Forelimb muscle (tissue), 1 donor: ENCODE data around the gene PCED1A. TPM values are rescaled to one million over a fixed set of nuclear protein-coding genes. Genes with fewer than 3 reads are reported as not detected.

Experiments
- DNase-seq: peaks from one replicate; pipeline ENCODE4 v3.0.0-alpha.2; 2013; ENCODE audit warnings: low read depth
- polyA plus RNA-seq: library from polyadenylated mRNA; unstranded; fragments of 120-200 nt; gene quantifications from one replicate; pipeline ENCODE4 v1.2.1, GENCODE V29; 2013; ENCODE audit not compliant: insufficient read length

The PCED1A gene
- polyA plus RNA-seq, 1 donor = 26.2 TPM

GRCh38 chr20:2804041-2804828, 36.2 kb downstream of the PCED1A start:
- DNase-seq = no peak

GRCh38 chr20:2801286-2801728, 39.1 kb downstream of the PCED1A start:
- DNase-seq = no peak

DNA sequence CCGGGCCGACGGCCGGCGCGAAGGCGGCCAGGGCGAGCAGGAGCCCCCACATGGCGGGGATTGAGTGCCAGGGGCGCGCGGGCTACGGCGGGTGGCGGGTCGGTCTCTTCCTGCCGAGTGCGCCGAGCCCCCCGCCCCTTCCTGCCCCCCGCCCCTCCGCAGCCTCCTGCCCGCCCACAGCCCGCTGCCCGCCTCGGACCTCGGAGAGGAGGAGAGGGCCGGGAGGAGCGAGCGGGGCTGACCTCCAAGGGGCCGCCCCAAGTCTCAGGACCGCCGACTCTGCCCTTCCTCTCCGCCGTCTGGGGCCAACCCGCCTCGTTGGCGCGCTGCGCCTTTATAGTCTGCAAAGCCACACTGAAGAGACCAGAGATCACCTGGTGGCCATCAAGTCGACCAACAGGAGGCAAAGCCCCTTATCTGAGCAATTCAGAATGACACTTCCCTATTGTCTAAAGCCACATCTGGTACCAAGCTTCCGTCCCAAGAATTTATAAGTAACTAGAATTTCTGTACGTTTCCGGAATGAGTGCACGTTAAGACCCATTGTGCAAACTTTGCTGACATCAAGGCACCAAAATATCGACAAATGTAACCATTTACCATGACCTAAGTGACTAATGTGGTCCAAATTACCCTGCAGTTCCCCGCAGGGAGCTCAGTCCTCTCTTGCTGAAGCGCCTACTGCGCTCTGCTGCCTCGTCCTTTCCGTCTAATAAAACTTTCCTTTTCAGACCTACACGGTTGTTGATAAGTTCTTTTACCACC, 39.8 kb downstream of the PCED1A start, which contains the start of gene CPXM1:
TSS of gene CPXM1 (minus strand) at position 107 of the 765 bp plus-strand sequence. CDS start at position 52, 55 bp downstream.
- no peak for DNase-seq

GRCh38 chr20:2799688-2800520, 40.6 kb downstream of the PCED1A start:
- no peak for DNase-seq

- DNase-seq = no peak
These were observed 41.2 kb downstream of the PCED1A start for GRCh38 chr20:2799271-2799670.

DNA sequence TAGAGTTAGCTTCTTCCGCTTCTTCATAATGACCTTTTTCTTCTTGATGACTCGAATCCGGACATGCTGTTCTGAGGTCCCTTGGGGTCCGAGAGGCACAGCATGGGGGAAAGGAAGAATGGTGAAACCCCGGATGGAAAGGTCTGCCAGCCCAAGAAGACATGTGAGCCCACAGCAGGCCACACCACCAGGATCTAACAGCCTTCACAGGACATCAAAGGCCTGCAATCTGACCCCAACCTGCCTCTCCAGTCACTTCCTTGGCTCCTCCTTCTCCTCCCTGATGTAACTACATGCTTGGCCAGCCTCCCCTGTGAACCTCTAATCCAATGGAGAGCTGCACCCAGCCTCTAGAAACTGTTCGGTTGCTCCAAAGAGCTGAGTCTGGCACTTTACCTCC, 41.6 kb downstream of the PCED1A start:
- no peak for DNase-seq

DNA sequence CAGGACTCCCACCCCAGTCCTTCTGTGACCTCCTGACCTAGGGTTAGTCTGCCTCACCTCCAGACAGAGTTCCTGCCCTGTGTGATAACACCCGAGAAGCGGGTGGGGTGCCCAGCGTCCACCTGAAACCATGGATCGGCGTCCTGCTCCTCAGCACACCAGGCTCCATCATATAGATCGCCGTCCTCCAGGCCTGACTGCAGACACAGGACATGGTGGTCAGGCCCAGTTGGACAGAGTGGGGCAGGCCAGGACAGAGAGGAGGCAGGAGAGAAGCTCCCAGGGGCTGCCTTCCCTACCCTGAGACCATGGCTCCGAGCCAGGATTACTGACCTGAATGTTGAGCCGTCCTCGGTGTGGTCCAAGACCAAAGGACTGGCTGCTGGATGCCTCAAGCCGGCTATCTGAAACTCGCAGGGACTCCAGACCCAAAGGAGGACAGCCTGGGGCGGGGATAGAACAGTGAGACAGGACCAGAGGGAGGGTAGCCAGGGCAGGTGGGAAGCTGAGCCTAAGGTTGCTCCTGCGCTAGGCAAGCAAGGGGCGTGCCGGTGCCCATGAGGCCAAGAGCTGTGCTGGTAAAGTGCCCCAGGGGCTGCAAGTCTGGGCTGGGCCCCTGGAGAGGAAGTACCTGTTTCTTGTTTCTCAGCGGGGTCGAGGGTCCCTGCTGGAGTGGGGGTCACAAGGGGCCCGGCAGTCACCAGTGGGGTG, 42.2 kb downstream of the PCED1A start:
- no peak for DNase-seq

DNA sequence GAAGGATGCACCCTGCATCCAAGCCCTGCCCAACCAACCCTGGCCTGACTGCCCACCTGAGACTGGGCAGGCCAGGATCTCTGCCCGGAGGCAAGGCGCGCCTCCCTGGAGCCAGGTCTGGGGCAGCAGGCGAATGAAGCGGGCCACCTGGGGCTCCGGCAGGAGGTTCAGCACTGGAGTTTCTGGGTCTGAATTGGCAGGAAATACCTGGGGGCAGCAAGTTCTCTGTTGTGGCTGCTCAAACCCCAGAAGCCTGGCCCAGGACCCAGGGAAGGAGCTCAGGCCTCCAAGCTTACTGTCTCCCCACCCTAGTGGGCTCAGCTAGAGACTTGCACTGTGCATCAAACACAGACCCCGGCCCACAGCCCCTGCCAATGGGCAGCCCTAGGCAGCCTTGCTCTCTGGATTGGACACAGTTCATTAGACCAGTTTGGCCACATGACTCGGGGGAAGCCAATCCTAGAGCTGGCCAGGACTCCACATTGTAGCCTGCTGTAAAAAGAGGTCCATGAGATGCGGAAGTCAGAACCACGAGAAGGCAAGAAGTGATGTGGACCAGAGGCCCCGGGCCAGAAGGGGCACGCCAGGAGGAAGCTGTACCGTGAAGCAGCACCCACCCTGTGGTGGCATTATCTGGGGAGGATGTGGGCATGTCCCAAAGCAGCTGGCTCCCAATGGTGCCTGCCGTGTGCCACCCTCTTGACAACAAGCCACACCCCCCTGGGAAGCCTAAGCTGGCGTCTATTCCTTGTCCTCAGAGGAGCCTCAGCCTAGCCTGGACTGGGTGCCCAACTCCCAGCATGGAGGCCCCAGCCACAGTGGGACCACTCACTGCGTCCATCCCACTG, 43.1 kb downstream of the PCED1A start:
- no peak for DNase-seq

DNA sequence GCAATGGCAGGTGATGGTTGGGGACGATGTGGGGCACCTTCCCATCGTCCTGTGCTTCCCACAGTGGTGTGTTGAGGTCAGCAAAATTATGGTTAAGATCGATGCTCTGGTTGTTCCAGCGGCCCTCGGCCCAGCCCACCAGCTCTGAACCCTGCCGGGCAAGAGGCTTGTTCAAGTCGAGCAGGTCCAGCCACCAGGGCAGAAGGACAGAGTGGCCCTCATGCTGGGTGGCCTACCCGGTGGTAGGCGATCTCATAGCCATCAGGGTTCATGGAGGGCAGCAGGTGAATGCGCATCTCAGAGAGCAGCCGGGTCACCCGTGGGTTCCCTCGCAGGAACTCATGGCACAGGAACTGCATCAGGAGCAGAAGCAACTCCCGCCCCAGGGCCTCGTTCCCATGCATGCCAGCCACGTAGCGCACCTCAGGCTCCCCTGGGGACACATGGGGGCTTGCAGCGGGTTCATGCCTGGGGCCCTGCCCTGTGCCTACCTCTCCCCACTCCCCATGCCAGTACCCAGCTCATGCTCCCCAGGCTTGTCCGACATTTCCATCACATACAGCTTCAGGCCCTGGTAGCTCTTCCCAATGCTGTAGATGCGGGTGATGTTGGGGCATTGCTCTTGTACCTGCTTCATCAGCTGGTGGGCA, 44.3 kb downstream of the PCED1A start:
- no peak for DNase-seq

DNA sequence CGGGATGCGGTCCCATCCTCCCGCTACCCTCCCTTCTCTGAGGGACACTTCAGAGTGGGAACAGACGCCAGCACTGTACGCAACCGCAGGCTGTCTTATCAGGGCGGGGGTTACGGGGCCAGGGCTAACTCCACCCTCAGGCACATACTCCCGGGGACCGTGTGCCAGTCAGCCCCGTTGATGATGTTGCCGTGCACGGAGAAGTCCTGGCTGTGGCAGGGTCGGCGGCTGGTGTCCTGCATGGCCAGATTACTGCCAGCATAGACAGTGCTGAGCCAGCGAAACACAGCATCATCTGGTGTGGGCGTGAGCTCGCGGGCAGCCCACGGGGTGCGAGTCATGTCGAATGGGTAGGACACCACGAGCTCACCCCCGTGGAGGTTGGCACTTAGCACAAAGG, 45.0 kb downstream of the PCED1A start:
- DNase-seq = no peak

DNA sequence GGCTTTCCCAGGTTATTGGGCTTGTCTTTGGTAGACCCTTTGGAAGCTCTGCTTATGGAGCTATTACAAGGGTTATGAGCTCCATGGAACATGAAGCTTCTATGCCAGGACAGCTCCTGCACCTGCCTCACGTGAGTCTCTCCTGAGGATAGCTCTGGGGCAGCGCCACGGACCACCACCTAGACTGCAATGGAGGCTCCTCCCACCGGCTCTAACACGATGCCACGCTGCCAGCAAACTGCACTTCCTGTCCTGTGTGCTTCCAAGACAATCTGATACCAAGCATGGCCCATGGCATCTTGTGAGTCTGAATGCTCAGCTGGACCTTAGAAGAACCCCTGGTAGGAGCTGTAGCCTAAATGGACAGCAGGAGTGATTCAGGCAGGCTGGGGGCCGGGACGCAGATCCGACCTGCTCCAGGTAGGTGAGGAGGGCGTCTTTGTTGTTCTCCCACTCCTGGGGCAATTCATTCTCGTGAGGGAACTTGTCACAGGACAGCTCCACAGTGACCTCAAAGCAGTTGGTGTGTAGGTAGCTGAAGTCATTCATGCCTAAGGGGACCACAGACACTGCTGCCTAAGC, 45.5 kb downstream of the PCED1A start:
- DNase-seq = no peak

DNA sequence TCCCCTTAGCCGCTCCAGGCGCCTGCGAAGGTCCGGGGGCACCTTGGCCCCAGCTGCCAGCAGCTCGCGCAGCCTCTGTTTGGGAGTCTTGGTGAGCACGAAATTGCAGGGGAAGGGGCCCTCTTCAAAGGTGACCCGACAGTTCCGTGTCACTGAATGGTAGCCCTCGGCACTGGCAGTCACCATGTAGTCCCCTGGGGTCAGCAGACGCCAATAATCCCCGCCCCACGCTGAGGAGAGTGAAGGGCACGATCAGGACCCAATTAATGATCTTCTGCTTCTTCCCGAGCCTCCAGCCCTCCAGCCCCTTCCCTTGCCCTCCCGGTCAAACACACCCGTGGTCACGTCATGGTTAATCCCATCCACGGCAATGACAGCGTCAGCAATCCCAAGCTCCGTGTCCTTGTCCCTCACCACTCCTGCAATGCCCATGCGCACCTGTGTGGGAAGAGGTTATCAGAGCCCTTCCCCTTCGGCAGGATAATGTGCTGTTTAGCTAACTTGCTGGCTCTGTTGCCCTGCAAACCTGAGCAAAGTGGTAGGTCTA, 46.2 kb downstream of the PCED1A start:
- no peak for DNase-seq

DNA sequence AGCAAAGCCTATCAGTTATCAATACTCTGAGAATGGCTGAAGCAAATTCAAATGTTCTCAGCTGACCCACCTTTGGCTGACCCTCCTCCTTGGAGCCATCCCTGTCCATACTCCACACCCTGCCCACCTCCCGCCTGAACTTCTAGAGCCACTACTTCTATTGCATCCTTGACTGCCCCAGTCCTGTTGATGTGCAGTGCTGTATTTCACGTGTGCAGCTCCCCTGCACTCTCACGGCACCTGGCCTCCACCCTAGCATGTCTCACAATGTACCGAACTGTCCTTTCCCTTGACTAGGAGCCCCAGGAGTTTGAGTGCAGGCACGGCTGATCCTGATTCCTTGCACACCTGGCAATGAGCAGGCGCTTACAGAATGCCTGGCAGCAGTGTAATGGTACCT, 47.0 kb downstream of the PCED1A start:
- no peak for DNase-seq

Other genes starting within 250 kb of the PCED1A start
- gene NOP56, start 188.0 kb downstream of the PCED1A start, polyA plus RNA-seq = 153 TPM
- 99.0 TPM for gene IDH3B, start 176.4 kb downstream of the PCED1A start, polyA plus RNA-seq
- 9.0 TPM for gene EBF4, start 147.9 kb downstream of the PCED1A start, polyA plus RNA-seq
- 31.6 TPM for gene CPXM1, start 40.0 kb downstream of the PCED1A start, polyA plus RNA-seq
- gene C20orf141, start 25.7 kb downstream of the PCED1A start, polyA plus RNA-seq = not detected
- not detected for gene TMEM239, start 24.3 kb downstream of the PCED1A start, polyA plus RNA-seq
- 20.0 TPM for gene VPS16, start 90 bp upstream of the PCED1A start, polyA plus RNA-seq
- gene PTPRA, start 32.8 kb upstream of the PCED1A start, polyA plus RNA-seq = 38.4 TPM
- gene GNRH2, start 203.0 kb upstream of the PCED1A start, polyA plus RNA-seq = 0.19 TPM
- 35.0 TPM for gene MRPS26, start 205.4 kb upstream of the PCED1A start, polyA plus RNA-seq
- 0.47 TPM for gene OXT, start 231.0 kb upstream of the PCED1A start, polyA plus RNA-seq
- gene AVP, start 244.1 kb upstream of the PCED1A start, polyA plus RNA-seq = not detected